Measurements from ENCODE around the gene TMEM201.
A peak's percentile ranks its signal among the peaks of the same experiment; 100 is the strongest.

Gene TMEM201

GRCh38 chr1:9628541-9629444 lies 40.1 kb downstream of the TMEM201 start:
- peak overlapping the region; percentile 52 for H3K9ac ChIP-seq (ENCODE audit: low read length)
- H3K79me2 ChIP-seq (ENCODE audit: insufficient read depth, low read length): no peaks in the 10 kb centered on the region
- peak overlapping the region; percentile 64 for H3K4me2 ChIP-seq (ENCODE audit: low read depth, low read length, poor library complexity, severe bottlenecking)
- peak overlapping the region; percentile 72 for H3K27ac ChIP-seq (ENCODE audit: low read depth, low read length)
- peak overlapping the region; percentile 31 for H3K4me3 ChIP-seq (ENCODE audit: insufficient read depth, low read length, poor library complexity, severe bottlenecking)
- TF ChIP-seq EZH2phosphoT487 (conservative IDR thresholded peaks at IDR 0.05; ENCODE audit: low read length) (no peak), CTCF (IDR thresholded peaks at IDR 0.05; ENCODE audit: insufficient read depth, low read length, poor library complexity, severe bottlenecking) (no peak)
- no peaks in the 10 kb centered on the region for H4K20me1 ChIP-seq (ENCODE audit: low read depth, low read length)
- H2AFZ ChIP-seq (ENCODE audit: low read depth, low read length, severe bottlenecking): no peak overlapping the region
- H3F3A ChIP-seq (ENCODE audit: insufficient read depth): peaks cover 11% of the 10 kb centered on the region
- no peaks in the 10 kb centered on the region for H3K27me3 ChIP-seq (ENCODE audit: low read length)
- no peaks in the 10 kb centered on the region for H3K9me2 ChIP-seq (replicated peaks; ENCODE audit: insufficient read depth, low read length)
- H3K36me3 ChIP-seq (ENCODE audit: low read length): no peaks in the 10 kb centered on the region
- H3K9me3 ChIP-seq (ENCODE audit: insufficient read depth, low read length): no peaks in the 10 kb centered on the region

- H3K9me2 ChIP-seq (replicated peaks; ENCODE audit: insufficient read depth, low read length): no peaks in the 10 kb centered on the region
- no peaks in the 10 kb centered on the region for H3K27me3 ChIP-seq (ENCODE audit: low read length)
- H3K4me2 ChIP-seq (ENCODE audit: low read depth, low read length, poor library complexity, severe bottlenecking): peak overlapping the region; percentile 64
- H3K4me3 ChIP-seq (ENCODE audit: insufficient read depth, low read length, poor library complexity, severe bottlenecking): peak overlapping the region; percentile 31
- H3K9me3 ChIP-seq (ENCODE audit: insufficient read depth, low read length): no peaks in the 10 kb centered on the region
- peaks cover 11% of the 10 kb centered on the region for H3F3A ChIP-seq (ENCODE audit: insufficient read depth)
- H2AFZ ChIP-seq (ENCODE audit: low read depth, low read length, severe bottlenecking): peak overlapping the region; percentile 93
- H3K79me2 ChIP-seq (ENCODE audit: insufficient read depth, low read length): no peaks in the 10 kb centered on the region
- TF ChIP-seq CTCF (IDR thresholded peaks at IDR 0.05; ENCODE audit: insufficient read depth, low read length, poor library complexity, severe bottlenecking) (no peak), EZH2phosphoT487 (conservative IDR thresholded peaks at IDR 0.05; ENCODE audit: low read length) (no peak)
- no peaks in the 10 kb centered on the region for H3K36me3 ChIP-seq (ENCODE audit: low read length)
- H3K27ac ChIP-seq (ENCODE audit: low read depth, low read length): peak overlapping the region; percentile 72
- H4K20me1 ChIP-seq (ENCODE audit: low read depth, low read length): no peaks in the 10 kb centered on the region
- H3K9ac ChIP-seq (ENCODE audit: low read length): peak overlapping the region; percentile 52
Observed at GRCh38 chr1:9629445-9630201, 40.9 kb downstream of the TMEM201 start.

GRCh38 chr1:9630331-9631111 lies 41.8 kb downstream of the TMEM201 start:
- peak overlapping the region; percentile 72 for H3K27ac ChIP-seq (ENCODE audit: low read depth, low read length)
- H3K4me2 ChIP-seq (ENCODE audit: low read depth, low read length, poor library complexity, severe bottlenecking): peak overlapping the region; percentile 64
- no peaks in the 10 kb centered on the region for H3K9me3 ChIP-seq (ENCODE audit: insufficient read depth, low read length)
- no peaks in the 10 kb centered on the region for H3K36me3 ChIP-seq (ENCODE audit: low read length)
- no peaks in the 10 kb centered on the region for H4K20me1 ChIP-seq (ENCODE audit: low read depth, low read length)
- H3K79me2 ChIP-seq (ENCODE audit: insufficient read depth, low read length): no peaks in the 10 kb centered on the region
- no peaks in the 10 kb centered on the region for H3K27me3 ChIP-seq (ENCODE audit: low read length)
- peak overlapping the region; percentile 31 for H3K4me3 ChIP-seq (ENCODE audit: insufficient read depth, low read length, poor library complexity, severe bottlenecking)
- TF ChIP-seq CTCF (IDR thresholded peaks at IDR 0.05; ENCODE audit: insufficient read depth, low read length, poor library complexity, severe bottlenecking) (no peak), EZH2phosphoT487 (conservative IDR thresholded peaks at IDR 0.05; ENCODE audit: low read length) (no peak)
- peak overlapping the region; percentile 93 for H2AFZ ChIP-seq (ENCODE audit: low read depth, low read length, severe bottlenecking)
- H3K9ac ChIP-seq (ENCODE audit: low read length): peak overlapping the region; percentile 52
- H3K9me2 ChIP-seq (replicated peaks; ENCODE audit: insufficient read depth, low read length): no peaks in the 10 kb centered on the region
- peaks cover 11% of the 10 kb centered on the region for H3F3A ChIP-seq (ENCODE audit: insufficient read depth)
